Measurements from ENCODE around the gene PLA2G2C. TPM values are rescaled to one million over a fixed set of nuclear protein-coding genes. Genes with fewer than 3 reads are reported as not detected.

Gene PLA2G2C
- total and polyA plus RNA-seq, 4 donors: not detected

DNA sequence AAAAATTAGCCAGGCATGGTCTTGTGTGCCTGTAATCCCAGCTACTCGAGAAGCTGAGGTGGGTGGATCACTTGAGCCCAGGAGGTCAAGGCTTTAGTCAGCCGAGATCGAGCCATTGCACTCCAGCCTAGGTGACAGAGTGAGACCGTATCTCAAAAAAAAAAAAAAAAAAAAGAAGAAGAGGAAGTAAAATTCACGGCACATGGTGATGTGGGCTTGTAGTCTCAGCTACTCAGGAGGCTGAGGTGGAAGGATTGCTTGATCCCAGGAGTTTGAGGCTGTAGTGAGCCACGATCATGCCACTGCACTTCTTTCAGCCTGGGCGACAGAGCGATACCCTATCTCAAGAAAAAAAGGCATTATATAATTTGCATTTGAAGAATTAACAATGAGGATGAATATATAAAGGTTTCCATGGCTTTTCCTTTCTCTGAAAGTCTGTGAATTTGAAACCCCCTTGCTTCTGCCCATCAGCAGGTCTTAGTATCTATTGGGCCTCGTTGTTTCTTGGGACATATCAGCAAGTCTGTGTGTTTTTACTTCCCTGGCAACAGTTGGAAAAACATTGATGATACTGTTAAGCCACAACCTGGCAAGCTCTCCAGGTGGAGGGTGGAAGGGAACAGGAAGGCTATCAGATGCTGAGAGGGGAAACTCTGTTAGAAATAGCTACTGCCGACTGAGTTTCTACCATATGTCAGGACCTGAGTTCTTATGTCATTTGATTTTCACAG, 62.4 kb downstream of the PLA2G2C start:
- TF ChIP-seq MAX (IDR thresholded peaks at IDR 0.05) (no peak), FOXA1 (IDR thresholded peaks at IDR 0.05) (no peak), RXRA (IDR thresholded peaks at IDR 0.05) (no peak), ATF3 (IDR thresholded peaks at IDR 0.05) (no peak), REST (IDR thresholded peaks at IDR 0.05) (no peak), NR2F2 (IDR thresholded peaks at IDR 0.05) (no peak), TAF1 (conservative IDR thresholded peaks at IDR 0.05) (no peak), RAD21 (IDR thresholded peaks at IDR 0.05) (no peak), HNF4A (conservative IDR thresholded peaks at IDR 0.05) (no peak), JUND (IDR thresholded peaks at IDR 0.05) (no peak), GABPA (IDR thresholded peaks at IDR 0.05 in 1 of 2, conservative IDR thresholded peaks at IDR 0.05 in 1 of 2) (no peak)
- TF ChIP-seq, protein P1, sequence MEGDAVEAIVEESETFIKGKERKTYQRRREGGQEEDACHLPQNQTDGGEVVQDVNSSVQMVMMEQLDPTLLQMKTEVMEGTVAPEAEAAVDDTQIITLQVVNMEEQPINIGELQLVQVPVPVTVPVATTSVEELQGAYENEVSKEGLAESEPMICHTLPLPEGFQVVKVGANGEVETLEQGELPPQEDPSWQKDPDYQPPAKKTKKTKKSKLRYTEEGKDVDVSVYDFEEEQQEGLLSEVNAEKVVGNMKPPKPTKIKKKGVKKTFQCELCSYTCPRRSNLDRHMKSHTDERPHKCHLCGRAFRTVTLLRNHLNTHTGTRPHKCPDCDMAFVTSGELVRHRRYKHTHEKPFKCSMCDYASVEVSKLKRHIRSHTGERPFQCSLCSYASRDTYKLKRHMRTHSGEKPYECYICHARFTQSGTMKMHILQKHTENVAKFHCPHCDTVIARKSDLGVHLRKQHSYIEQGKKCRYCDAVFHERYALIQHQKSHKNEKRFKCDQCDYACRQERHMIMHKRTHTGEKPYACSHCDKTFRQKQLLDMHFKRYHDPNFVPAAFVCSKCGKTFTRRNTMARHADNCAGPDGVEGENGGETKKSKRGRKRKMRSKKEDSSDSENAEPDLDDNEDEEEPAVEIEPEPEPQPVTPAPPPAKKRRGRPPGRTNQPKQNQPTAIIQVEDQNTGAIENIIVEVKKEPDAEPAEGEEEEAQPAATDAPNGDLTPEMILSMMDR (IDR thresholded peaks at IDR 0.05; ENCODE audit: low read depth, low read length, missing input control): no peak
- TF ChIP-seq, protein P2, sequence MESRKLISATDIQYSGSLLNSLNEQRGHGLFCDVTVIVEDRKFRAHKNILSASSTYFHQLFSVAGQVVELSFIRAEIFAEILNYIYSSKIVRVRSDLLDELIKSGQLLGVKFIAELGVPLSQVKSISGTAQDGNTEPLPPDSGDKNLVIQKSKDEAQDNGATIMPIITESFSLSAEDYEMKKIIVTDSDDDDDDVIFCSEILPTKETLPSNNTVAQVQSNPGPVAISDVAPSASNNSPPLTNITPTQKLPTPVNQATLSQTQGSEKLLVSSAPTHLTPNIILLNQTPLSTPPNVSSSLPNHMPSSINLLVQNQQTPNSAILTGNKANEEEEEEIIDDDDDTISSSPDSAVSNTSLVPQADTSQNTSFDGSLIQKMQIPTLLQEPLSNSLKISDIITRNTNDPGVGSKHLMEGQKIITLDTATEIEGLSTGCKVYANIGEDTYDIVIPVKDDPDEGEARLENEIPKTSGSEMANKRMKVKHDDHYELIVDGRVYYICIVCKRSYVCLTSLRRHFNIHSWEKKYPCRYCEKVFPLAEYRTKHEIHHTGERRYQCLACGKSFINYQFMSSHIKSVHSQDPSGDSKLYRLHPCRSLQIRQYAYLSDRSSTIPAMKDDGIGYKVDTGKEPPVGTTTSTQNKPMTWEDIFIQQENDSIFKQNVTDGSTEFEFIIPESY (IDR thresholded peaks at IDR 0.05): no peak
- no peaks in the 10 kb centered on the region for H3K4me1 ChIP-seq (ENCODE audit: control insufficient read depth in 4 of 4, insufficient read depth in 4 of 4, low read length in 3 of 4)
- no peaks in the 10 kb centered on the region for H3K27me3 ChIP-seq (ENCODE audit: control insufficient read depth in 4 of 4, insufficient read depth in 4 of 4, low read length in 3 of 4)
- no peak overlapping the region for H3K4me3 ChIP-seq (ENCODE audit: low read depth in 1 of 3, low read length in 3 of 3)
- DNase-seq (ENCODE audit: low spot score): no peak
- 69% methylated on average over 10 of the region's 10 CpGs for WGBS
- no peak overlapping the region for H3K9ac ChIP-seq (ENCODE audit: low read depth in 1 of 2, low read length in 2 of 2)
- H3K9me3 ChIP-seq (ENCODE audit: control insufficient read depth in 4 of 4, low read length in 3 of 4): no peaks in the 10 kb centered on the region
- H3K27ac ChIP-seq (ENCODE audit: low read depth in 1 of 2, low read length in 2 of 2): no peak overlapping the region
- H3K36me3 ChIP-seq (ENCODE audit: control insufficient read depth in 4 of 4, insufficient read depth in 3 of 4, low read depth in 1 of 4, low read length in 3 of 4): no peaks in the 10 kb centered on the region

DNA sequence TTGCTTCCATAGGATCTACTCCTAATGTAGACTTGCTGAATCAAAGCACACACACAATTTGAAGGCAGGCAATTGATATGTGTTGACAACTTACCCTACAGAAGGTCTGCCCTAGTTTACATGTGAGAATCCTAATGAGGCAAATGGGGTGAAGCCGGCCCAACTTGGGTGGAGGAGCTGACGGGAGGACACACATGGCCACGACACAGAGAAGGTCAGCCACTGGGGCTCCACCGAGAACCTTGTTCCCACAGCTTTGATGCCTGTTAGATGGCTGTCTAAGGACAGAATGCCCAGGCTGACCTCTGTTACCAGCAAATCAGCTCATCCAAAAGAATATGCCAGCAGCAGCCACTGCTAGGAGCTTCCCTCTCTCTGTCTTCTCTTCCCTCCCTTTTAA, 65.5 kb downstream of the PLA2G2C start:
- DNase-seq (ENCODE audit: low spot score): no peak
- WGBS: 96% methylated on average over 4 of the region's 4 CpGs
- H3K9me3 ChIP-seq (ENCODE audit: control insufficient read depth in 4 of 4, low read length in 3 of 4): no peaks in the 10 kb centered on the region
- no peak overlapping the region for H3K27ac ChIP-seq (ENCODE audit: low read depth in 1 of 2, low read length in 2 of 2)
- H3K27me3 ChIP-seq (ENCODE audit: control insufficient read depth in 4 of 4, insufficient read depth in 4 of 4, low read length in 3 of 4): no peaks in the 10 kb centered on the region
- no peak overlapping the region for H3K4me3 ChIP-seq (ENCODE audit: low read depth in 1 of 3, low read length in 3 of 3)
- H3K9ac ChIP-seq (ENCODE audit: low read depth in 1 of 2, low read length in 2 of 2): no peak overlapping the region
- no peaks in the 10 kb centered on the region for H3K36me3 ChIP-seq (ENCODE audit: control insufficient read depth in 4 of 4, insufficient read depth in 3 of 4, low read depth in 1 of 4, low read length in 3 of 4)
- TF ChIP-seq HNF4G (IDR thresholded peaks at IDR 0.05) (no peak), SP1 (IDR thresholded peaks at IDR 0.05) (no peak), HNF4A (conservative IDR thresholded peaks at IDR 0.05) (no peak), YY1 (IDR thresholded peaks at IDR 0.05) (no peak), NR2F2 (IDR thresholded peaks at IDR 0.05) (no peak), JUND (IDR thresholded peaks at IDR 0.05) (no peak), RXRA (IDR thresholded peaks at IDR 0.05) (no peak), GABPA (IDR thresholded peaks at IDR 0.05 in 1 of 2, conservative IDR thresholded peaks at IDR 0.05 in 1 of 2) (no peak)
- H3K4me1 ChIP-seq (ENCODE audit: control insufficient read depth in 4 of 4, insufficient read depth in 4 of 4, low read length in 3 of 4): no peaks in the 10 kb centered on the region
